GM21529 (cell line): ENCODE data around the gene RRP36.

Experiments used
- ATAC-seq: cut with Tn5 transposase; IDR thresholded peaks from one replicate; pipeline ENCODE4 v1.9.1; 2021; ENCODE audit not compliant: unreplicated experiment

The RRP36 gene

GRCh38 chr6:43060755-43061633 is 39.6 kb downstream of the RRP36 start:
- no peak for ATAC-seq

- ATAC-seq, result no peak
Observed at GRCh38 chr6:43061861-43062260, 40.4 kb downstream of the RRP36 start.

- ATAC-seq, result no peak
Observed at GRCh38 chr6:43062818-43063217, 41.4 kb downstream of the RRP36 start.

DNA sequence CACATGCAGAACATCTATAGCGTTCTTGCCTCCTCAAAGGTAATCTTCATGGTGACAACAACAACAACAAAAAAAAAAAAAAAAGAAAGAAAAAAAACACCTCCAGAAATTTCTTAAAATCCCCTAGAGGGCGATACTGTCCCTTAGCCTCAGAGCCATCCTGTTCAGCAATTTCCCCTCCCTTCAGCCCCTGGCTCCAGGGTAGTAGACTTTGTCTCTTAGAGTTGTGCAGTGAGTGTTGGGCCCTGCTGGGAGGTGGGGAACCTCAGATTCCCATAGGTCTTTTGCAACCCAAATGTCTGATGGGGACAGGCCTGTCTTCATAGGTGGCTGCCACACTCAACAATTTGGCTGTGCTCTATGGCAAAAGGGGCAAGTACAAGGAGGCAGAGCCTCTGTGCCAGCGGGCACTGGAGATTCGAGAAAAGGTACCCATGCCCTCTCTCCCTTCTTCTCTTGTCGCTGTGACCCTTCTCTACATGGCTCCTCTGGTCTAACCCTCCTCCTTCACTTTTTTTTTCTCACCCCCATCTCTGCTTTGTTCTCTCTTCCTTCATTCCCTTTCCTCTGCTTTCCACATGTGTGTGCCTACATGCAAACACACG is 48.7 kb downstream of the RRP36 start:
- no peak for ATAC-seq

- ATAC-seq, result no peak
Observed at GRCh38 chr6:43074847-43075669, 53.6 kb downstream of the RRP36 start.

DNA sequence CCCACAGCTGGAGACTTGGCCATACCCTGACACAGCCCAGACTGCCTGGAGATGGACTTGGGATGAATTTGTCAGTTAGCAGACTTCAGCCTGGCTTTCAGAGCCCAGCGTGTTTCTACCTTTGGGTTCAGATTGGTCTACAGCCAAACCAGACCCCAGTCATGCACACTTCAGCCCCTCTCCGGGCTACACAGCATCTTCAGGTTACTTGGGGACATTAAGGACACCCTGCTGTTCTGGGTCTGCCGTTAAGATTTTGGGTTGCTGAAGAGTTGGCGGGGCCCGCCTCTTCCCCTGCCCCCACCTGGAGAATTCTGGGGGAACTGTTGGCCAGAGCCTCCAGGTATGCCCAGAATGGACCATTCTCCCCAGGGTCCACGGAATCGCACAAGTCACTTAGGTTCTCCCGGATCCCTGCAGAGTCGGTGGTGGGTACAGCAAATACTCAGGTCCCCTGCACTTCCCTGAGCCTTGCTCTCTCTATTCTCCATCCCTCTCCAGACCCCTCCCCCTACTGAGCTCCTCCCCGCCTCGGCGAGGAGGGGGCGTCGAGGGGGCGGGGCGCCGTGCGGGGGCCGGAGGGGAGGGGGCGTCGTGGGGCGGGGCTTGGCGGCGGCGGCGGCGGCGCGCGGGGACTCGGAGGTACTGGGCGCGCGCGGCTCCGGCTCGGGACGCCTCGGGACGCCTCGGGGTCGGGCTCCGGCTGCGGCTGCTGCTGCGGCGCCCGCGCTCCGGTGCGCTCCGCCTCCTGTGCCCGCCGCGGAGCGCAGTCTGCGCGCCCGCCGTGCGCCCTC is 54.4 kb downstream of the RRP36 start, which contains the start of gene PTK7:
PTK7 (plus strand) TSS at position 645 of the 794 bp plus-strand sequence. CDS start 175 bp downstream, outside the sequence.
- ATAC-seq, result no peak

DNA sequence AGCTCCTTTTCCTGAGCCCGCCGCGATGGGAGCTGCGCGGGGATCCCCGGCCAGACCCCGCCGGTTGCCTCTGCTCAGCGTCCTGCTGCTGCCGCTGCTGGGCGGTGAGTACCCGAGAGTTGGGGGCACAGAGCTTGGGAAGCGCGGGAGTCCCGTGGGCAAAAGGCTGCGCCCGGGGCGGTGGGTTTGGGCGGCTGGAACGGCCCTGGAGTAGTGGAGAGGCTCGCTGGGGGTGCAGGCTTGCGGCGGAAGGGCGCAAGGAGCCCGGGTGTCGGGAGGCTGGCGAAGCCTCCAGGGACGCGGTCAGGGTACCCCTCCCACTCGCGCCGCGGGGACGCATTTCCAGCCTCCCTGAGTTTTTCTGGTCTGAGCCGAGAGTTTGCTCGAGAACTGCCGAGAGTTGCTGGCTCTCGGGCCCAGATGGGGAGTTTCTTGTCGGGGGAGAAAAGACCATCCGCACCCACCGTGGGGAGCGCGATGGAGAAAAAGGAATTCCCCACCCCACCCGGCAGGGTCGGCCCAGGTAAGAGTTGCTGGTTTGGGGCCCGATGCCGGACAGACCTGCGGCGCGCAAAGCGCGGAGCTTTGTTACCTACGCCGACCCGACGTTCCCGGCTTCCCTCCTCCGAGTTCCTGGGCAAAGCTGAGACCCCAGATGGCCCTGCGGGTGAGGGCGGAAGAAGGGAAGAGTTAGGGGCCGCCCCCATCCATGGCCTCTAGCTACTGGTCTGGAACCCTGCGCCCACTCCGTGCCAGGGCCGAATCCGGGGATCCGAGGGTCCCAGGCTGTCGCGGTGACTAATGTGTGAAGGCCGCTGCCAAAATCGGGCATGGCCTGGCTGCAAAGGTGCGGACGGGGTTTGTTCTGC is 55.3 kb downstream of the RRP36 start:
- no peak for ATAC-seq

DNA sequence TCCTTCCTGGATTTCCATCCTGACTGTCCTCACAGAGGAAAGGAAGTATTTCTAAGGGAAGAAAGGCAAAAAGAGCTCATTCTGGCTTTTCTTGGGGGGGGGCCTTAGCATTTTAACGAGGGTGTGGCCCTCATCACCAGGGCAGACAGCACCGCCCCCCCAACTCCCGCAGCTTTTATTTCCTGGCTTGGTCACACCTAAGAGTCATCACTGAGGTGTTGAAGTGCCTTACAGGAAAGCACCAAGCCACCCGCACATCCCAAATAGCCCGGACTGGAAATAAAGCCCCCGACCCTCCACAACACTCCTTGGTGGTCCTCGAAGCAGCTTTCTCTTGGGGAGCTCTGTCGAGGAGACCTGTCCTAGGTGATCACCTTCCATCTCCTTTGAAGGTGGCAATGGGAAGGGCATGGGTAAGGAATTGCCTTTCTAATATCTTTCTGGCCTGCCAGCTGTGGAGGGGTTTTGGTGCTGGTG is 55.9 kb downstream of the RRP36 start:
- ATAC-seq, result no peak

DNA sequence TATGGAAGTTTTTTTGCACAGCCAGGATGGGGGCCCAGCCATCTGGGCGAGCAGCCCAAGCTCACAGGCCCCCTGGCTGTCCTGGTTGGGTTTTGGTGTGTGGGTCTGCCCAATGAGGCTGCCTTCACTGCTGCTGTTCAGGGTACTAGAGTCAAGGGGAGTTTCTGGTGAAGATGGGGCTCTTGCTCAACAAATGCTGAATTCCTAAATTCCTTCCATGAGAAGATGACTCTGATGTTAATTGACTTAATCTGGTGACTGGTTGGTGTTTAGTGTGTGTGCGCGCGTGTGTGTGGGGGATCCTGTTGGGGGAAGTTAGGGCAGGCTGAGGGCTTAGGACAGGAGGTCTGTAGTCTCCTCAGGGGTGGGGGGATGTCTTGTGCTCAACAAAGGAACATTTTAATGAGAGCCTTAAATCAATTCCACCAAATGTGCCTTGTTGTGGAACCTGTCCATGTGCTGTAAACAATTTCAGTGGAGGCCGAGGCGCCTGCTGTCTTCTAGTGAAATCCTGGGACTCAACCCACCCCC is 56.6 kb downstream of the RRP36 start:
- ATAC-seq, result no peak

- no peak for ATAC-seq
Observed at GRCh38 chr6:43078691-43079090, 57.3 kb downstream of the RRP36 start.
